GM23248 (cell line): ENCODE results near the gene ULK3. TPM values are rescaled to one million over a fixed set of nuclear protein-coding genes. Genes with fewer than 3 reads are reported as not detected.

Experiments used
- DNase-seq: peaks from one replicate; pipeline ENCODE4 v3.0.0-alpha.2; 2015
- H2AFZ ChIP-seq: fragments of 200-600 bp; sonication (generic); 2 replicates; pipeline ENCODE4 v1.6.1; 2016; ENCODE audit warnings: antibody characterized with exemption
- H3F3A ChIP-seq: fragments of 200-600 bp; sonication (generic); 2 replicates; pipeline ENCODE4 v1.6.1; 2016; ENCODE audit warnings: mild to moderate bottlenecking, antibody characterized with exemption, mixed run types; ENCODE audit not compliant: insufficient read depth
- H3K27ac ChIP-seq: fragments of 200-600 bp; sonication (generic); 2 replicates; pipeline ENCODE4 v1.5.1; 2016; ENCODE audit warnings: mild to moderate bottlenecking
- H3K27me3 ChIP-seq: fragments of 200-600 bp; sonication (generic); replicated peaks from 2 replicates; pipeline ENCODE4 v1.6.1; 2016; ENCODE audit warnings: mild to moderate bottlenecking; ENCODE audit not compliant: insufficient read depth
- H3K36me3 ChIP-seq: fragments of 200-600 bp; sonication (generic); 2 replicates; pipeline ENCODE4 v1.6.1; 2016; ENCODE audit warnings: low read depth, mild to moderate bottlenecking
- H3K4me1 ChIP-seq: fragments of 200-600 bp; sonication (generic); 2 replicates; pipeline ENCODE4 v1.6.1; 2016; ENCODE audit warnings: mild to moderate bottlenecking; ENCODE audit not compliant: insufficient read depth
- H3K4me2 ChIP-seq: fragments of 200-600 bp; sonication (generic); one replicate; pipeline ENCODE4 v1.6.1; 2016; ENCODE audit warnings: mild to moderate bottlenecking; ENCODE audit not compliant: unreplicated experiment
- H3K4me3 ChIP-seq: fragments of 200-600 bp; sonication (generic); 2 replicates; pipeline ENCODE4 v1.5.1; 2016; ENCODE audit warnings: mild to moderate bottlenecking
- H3K79me2 ChIP-seq: fragments of 200-600 bp; sonication (generic); 2 replicates; pipeline ENCODE4 v1.6.1; 2016; ENCODE audit warnings: mild to moderate bottlenecking; ENCODE audit not compliant: insufficient read depth
- H3K9ac ChIP-seq: fragments of 200-600 bp; sonication (generic); 2 replicates; pipeline ENCODE4 v1.6.1; 2016; ENCODE audit warnings: mild to moderate bottlenecking
- H3K9me2 ChIP-seq: fragments of 200-600 bp; sonication (generic); 2 replicates; pipeline ENCODE4 v1.6.1; 2016; ENCODE audit warnings: mixed run types, mild to moderate bottlenecking, moderate library complexity; ENCODE audit not compliant: insufficient read depth
- H3K9me3 ChIP-seq: fragments of 200-600 bp; sonication (generic); one replicate; pipeline ENCODE4 v1.6.1; 2017; ENCODE audit warnings: low read depth
- H4K20me1 ChIP-seq: fragments of 200-600 bp; sonication (generic); 2 replicates; pipeline ENCODE4 v1.6.0; 2016; ENCODE audit not compliant: insufficient read depth
- EZH2 ChIP-seq: fragments of 200-600 bp; sonication (generic); IDR thresholded peaks from 2 replicates; pipeline ENCODE4 v1.6.1; 2018; ENCODE audit warnings: antibody characterized with exemption, mild to moderate bottlenecking; ENCODE audit not compliant: insufficient read depth, poor library complexity, severe bottlenecking
- EZH2phosphoT487 ChIP-seq: fragments of 200-600 bp; sonication (generic); IDR thresholded peaks from 2 replicates; pipeline ENCODE4 v1.6.1; 2018; ENCODE audit warnings: antibody characterized with exemption, moderate library complexity, mild to moderate bottlenecking, low read depth; ENCODE audit not compliant: insufficient read depth
- WGBS, 2 experiments: methylation state at CpG; one replicate each; pipeline ENCODE4 v1.1.6; 2015 to 2017; ENCODE audit warnings: low lambda C conversion rate in 2 of 2, low coverage in 1 of 2; ENCODE audit errors: missing lambda C conversion rate in 2 of 2; 5-methylcytosine and 5-hydroxymethylcytosine counted together
- in situ Hi-C: fragments of 300-500 bp; cut with MboI; formaldehyde crosslinking; loops from 2 replicates; pipeline ENCODE4 v1.15.0; 2020
- polyA plus RNA-seq: library from polyadenylated mRNA; unstranded; fragments of >200 nt; fragmentation: Nextera tagmentation; extraction: Ambion mirVana; gene quantifications from 2 replicates; pipeline ENCODE4 v1.2.1, GENCODE V29; 2016
- total RNA-seq: library from RNA; depleted of rRNA; stranded (reverse); fragments of >200 nt; shearing (Covaris generic); gene quantifications from 2 replicates; pipeline ENCODE4 v1.2.3, GENCODE V29; 2014; rRNA removed

Gene ULK3
- total RNA-seq (29.1 and 30.3 TPM in 2 replicates), polyA plus RNA-seq (14.0 and 14.6 TPM in 2 replicates)

GRCh38 chr15:74842581-74843444, at the start of gene ULK3:
Gene ULK3 (minus strand): TSS chr15:74843156. CDS start chr15:74843105, 51 bp downstream.
- in situ Hi-C loops: no loop called here
- peak within 1 kb of the TSS; percentile 69 for H3K27ac ChIP-seq
- WGBS, 2 experiments: 1% methylated on average over 72 to 77 of the region's 84 CpGs
- H3K79me2 ChIP-seq: no peaks in the 10 kb centered on the region
- H3K4me2 ChIP-seq: peak within 1 kb of the TSS; percentile 83
- no peaks in the 10 kb centered on the region for H4K20me1 ChIP-seq
- H3K9ac ChIP-seq: peak within 1 kb of the TSS; percentile 90
- H3K36me3 ChIP-seq: no peaks in the 10 kb centered on the region
- no peaks in the 10 kb centered on the region for H3K9me3 ChIP-seq
- no peaks in the 10 kb centered on the region for H3K27me3 ChIP-seq
- peak within 1 kb of the TSS; percentile 96 for H2AFZ ChIP-seq
- H3F3A ChIP-seq: peaks cover 6% of the 10 kb centered on the region; the same call in 1 of the 2 replicates
- H3K4me3 ChIP-seq: peak within 1 kb of the TSS; percentile 92
- H3K4me1 ChIP-seq: peaks cover 7% of the 10 kb centered on the region; the same call in 1 of the 2 replicates
- H3K9me2 ChIP-seq: no peaks in the 10 kb centered on the region
- no peak for TF ChIP-seq EZH2
- no peak for TF ChIP-seq EZH2phosphoT487
- peak; percentile 95 for DNase-seq

- H3K4me1 ChIP-seq: peaks cover 11% of the 10 kb centered on the region
- no peaks in the 10 kb centered on the region for H4K20me1 ChIP-seq
- 82% methylated on average over 3 of the region's 3 CpGs for WGBS, 2 experiments
- no peak for DNase-seq
- H3F3A ChIP-seq: peaks cover 7% of the 10 kb centered on the region; the same call in 1 of the 2 replicates
- no peak overlapping the region for H3K27ac ChIP-seq
- peaks cover 17% of the 10 kb centered on the region; the same call in 1 of the 2 replicates for H3K79me2 ChIP-seq
- no peak overlapping the region for H3K9ac ChIP-seq
- H3K27me3 ChIP-seq: no peaks in the 10 kb centered on the region
- H3K9me2 ChIP-seq: no peaks in the 10 kb centered on the region
- H3K4me3 ChIP-seq: no peak overlapping the region
- no peak overlapping the region for H3K4me2 ChIP-seq
- TF ChIP-seq EZH2phosphoT487 (no peak), EZH2 (no peak)
- no peaks in the 10 kb centered on the region for H3K36me3 ChIP-seq
- no peak overlapping the region for H2AFZ ChIP-seq
- in situ Hi-C loops: no loop called here
- no peaks in the 10 kb centered on the region for H3K9me3 ChIP-seq
Observed at GRCh38 chr15:74892313-74892712, 49.4 kb upstream of the ULK3 start.

- WGBS, 2 experiments: 83 to 89% methylated on average over 3 of the region's 3 CpGs
- Histone ChIP-seq H3K9ac (no peak overlapping the region), H3K79me2 (peaks cover 17% of the 10 kb centered on the region; the same call in 1 of the 2 replicates), H3K4me1 (peaks cover 11% of the 10 kb centered on the region), H3K9me2 (no peaks in the 10 kb centered on the region), H3K4me3 (no peak overlapping the region), H3K27ac (no peak overlapping the region), H3K36me3 (no peaks in the 10 kb centered on the region), H3K9me3 (no peaks in the 10 kb centered on the region), H4K20me1 (no peaks in the 10 kb centered on the region), H3K27me3 (no peaks in the 10 kb centered on the region), H3F3A (peaks cover 7% of the 10 kb centered on the region; the same call in 1 of the 2 replicates), H2AFZ (no peak overlapping the region), H3K4me2 (no peak overlapping the region)
- TF ChIP-seq EZH2: no peak
- TF ChIP-seq EZH2phosphoT487: no peak
- in situ Hi-C loops: no loop called here
- DNase-seq: no peak
Observed at GRCh38 chr15:74891469-74891868, 48.5 kb upstream of the ULK3 start.

GRCh38 chr15:74890665-74890960, 47.7 kb upstream of the ULK3 start:
- H3F3A ChIP-seq: peaks cover 7% of the 10 kb centered on the region; the same call in 1 of the 2 replicates
- no peak overlapping the region for H3K27ac ChIP-seq
- DNase-seq: no peak
- H4K20me1 ChIP-seq: no peaks in the 10 kb centered on the region
- peak overlapping the region; percentile 95 for H2AFZ ChIP-seq
- H3K4me1 ChIP-seq: peaks cover 11% of the 10 kb centered on the region
- H3K9ac ChIP-seq: peak overlapping the region; percentile 90
- no peaks in the 10 kb centered on the region for H3K36me3 ChIP-seq
- peak overlapping the region; percentile 93 for H3K4me3 ChIP-seq
- in situ Hi-C loops: no loop called here
- H3K9me2 ChIP-seq: no peaks in the 10 kb centered on the region
- WGBS, 2 experiments: 0% methylated on average over 1 of the region's 1 CpG
- H3K9me3 ChIP-seq: no peaks in the 10 kb centered on the region
- TF ChIP-seq EZH2phosphoT487 (no peak), EZH2 (no peak)
- peak overlapping the region; percentile 82 for H3K4me2 ChIP-seq
- H3K79me2 ChIP-seq: peaks cover 17% of the 10 kb centered on the region; the same call in 1 of the 2 replicates
- H3K27me3 ChIP-seq: no peaks in the 10 kb centered on the region
